ENCODE measurements around the gene ZC3H8. TPM values are rescaled to one million over a fixed set of nuclear protein-coding genes. Genes with fewer than 3 reads are reported as not detected.
A peak's percentile ranks its signal among the peaks of the same experiment; 100 is the strongest.
"Not testable (repeated sequence)": the region's sequence is repeated elsewhere in the genome, so short reads cannot be mapped to it uniquely, and the experiment has no call there.

Gene ZC3H8
- total RNA-seq, 1 experiment from 2014 or later: 4.0 TPM

GRCh38 chr2:112259509-112260294, 4.9 kb upstream of the ZC3H8 start:
- peak; percentile 82 for DNase-seq (ENCODE audit: low spot score)

GRCh38 chr2:112257575-112257974, 2.7 kb upstream of the ZC3H8 start:
- DNase-seq (ENCODE audit: low spot score): no peak

GRCh38 chr2:112256654-112257053, 1.8 kb upstream of the ZC3H8 start:
- no peak for DNase-seq (ENCODE audit: low spot score)

GRCh38 chr2:112255875-112256274, 1.0 kb upstream of the ZC3H8 start:
- DNase-seq (ENCODE audit: low spot score): no peak

- DNase-seq (ENCODE audit: low spot score): no peak
Measured at GRCh38 chr2:112253261-112253815, 1.5 kb downstream of the ZC3H8 start.

- DNase-seq (ENCODE audit: low spot score): no peak
Measured at GRCh38 chr2:112251271-112251670, 3.6 kb downstream of the ZC3H8 start.

- no peak for DNase-seq (ENCODE audit: low spot score)
Measured at GRCh38 chr2:112244854-112245253, 10.0 kb downstream of the ZC3H8 start.

- no peak for DNase-seq (ENCODE audit: low spot score)
Measured at GRCh38 chr2:112243233-112243632, 11.6 kb downstream of the ZC3H8 start.

- DNase-seq (ENCODE audit: low spot score): no peak
Measured at GRCh38 chr2:112242384-112242783, 12.5 kb downstream of the ZC3H8 start.

GRCh38 chr2:112239862-112240261, 15.0 kb downstream of the ZC3H8 start:
- DNase-seq (ENCODE audit: low spot score): no peak

GRCh38 chr2:112230371-112230770, 24.5 kb downstream of the ZC3H8 start:
- DNase-seq (ENCODE audit: low spot score): no peak

- no peak for DNase-seq (ENCODE audit: low spot score)
Measured at GRCh38 chr2:112229348-112229747, 25.5 kb downstream of the ZC3H8 start.

GRCh38 chr2:112220831-112221230, 34.0 kb downstream of the ZC3H8 start:
- no peak for DNase-seq (ENCODE audit: low spot score)

- DNase-seq (ENCODE audit: low spot score): no peak
Measured at GRCh38 chr2:112220186-112220585, 34.7 kb downstream of the ZC3H8 start.

GRCh38 chr2:112217854-112218253, 37.0 kb downstream of the ZC3H8 start:
- DNase-seq (ENCODE audit: low spot score): no peak

GRCh38 chr2:112216167-112216566, 38.7 kb downstream of the ZC3H8 start:
- DNase-seq (ENCODE audit: low spot score): peak; percentile 12

GRCh38 chr2:112207905-112208304, 46.9 kb downstream of the ZC3H8 start:
- not testable (repeated sequence) for DNase-seq (ENCODE audit: low spot score)

GRCh38 chr2:112204411-112204810, 50.4 kb downstream of the ZC3H8 start:
- no peak for DNase-seq (ENCODE audit: low spot score)

- DNase-seq (ENCODE audit: low spot score): no peak
Measured at GRCh38 chr2:112201696-112202430, 53.0 kb downstream of the ZC3H8 start.

- no peak for DNase-seq (ENCODE audit: low spot score)
Measured at GRCh38 chr2:112199188-112199587, 55.7 kb downstream of the ZC3H8 start.

- DNase-seq (ENCODE audit: low spot score): no peak
Measured at GRCh38 chr2:112198780-112199179, 56.1 kb downstream of the ZC3H8 start.

- DNase-seq (ENCODE audit: low spot score): no peak
Measured at GRCh38 chr2:112197868-112198267, 57.0 kb downstream of the ZC3H8 start.

GRCh38 chr2:112195950-112196349, 58.9 kb downstream of the ZC3H8 start:
- no peak for DNase-seq (ENCODE audit: low spot score)
